Erythroblast (primary cell): Measurements from ENCODE around the gene PDZRN4.

Source experiments
- GATA1 ChIP-seq: IDR thresholded peaks from 2 replicates; pipeline ENCODE4 v1.6.1; 2011; ENCODE audit warnings: low read depth, mild to moderate bottlenecking, control low read depth, low read length, moderate library complexity
- POLR2A ChIP-seq: IDR thresholded peaks from 2 replicates; pipeline ENCODE4 v1.6.1; 2011; ENCODE audit warnings: mild to moderate bottlenecking, low read length

DNA sequence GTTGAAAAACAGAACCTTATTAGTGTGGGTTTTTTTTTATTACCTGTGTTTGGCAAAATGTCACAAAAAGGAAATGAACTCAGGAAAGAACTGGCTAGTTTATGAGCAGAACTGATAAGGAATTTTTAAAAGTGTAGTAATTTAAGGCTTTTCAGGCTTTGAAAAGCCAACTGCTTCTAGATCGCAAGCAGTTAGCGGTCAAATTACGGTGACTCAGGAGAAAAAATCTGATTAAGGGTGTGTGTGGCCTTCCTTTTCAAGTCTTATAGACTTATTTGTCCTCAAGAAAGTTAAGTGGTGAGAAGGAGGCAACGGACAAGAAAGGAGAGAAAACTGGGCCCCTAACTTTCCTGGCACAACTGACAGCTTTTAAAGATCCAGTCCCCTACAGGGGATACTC lies 33.4 kb downstream of the PDZRN4 start:
- no peak for TF ChIP-seq POLR2A
- no peak for TF ChIP-seq GATA1
